Activated B cell treated with CpG ODN at 0.5 μM for 24 hours (primary cell): ENCODE measurements around the gene PRKAR1B. TPM values are rescaled to one million over a fixed set of nuclear protein-coding genes. Genes with fewer than 3 reads are reported as not detected.

ENCODE experiments used
- ATAC-seq: fragments of 200-7000 bp; cut with Tn5 transposase; one replicate; pipeline ENCODE4 v1.10.0; 2021; ENCODE audit warnings: low read depth, mild to moderate bottlenecking, moderate library complexity
- CTCF ChIA-PET: fragments of 350-600 bp; sonication (Branson Sonifier 250); formaldehyde crosslinking; loops from one replicate; lab custom pipeline; 2021; ENCODE audit warnings: antibody characterized with exemption; lab: Charles Lee
- POLR2A ChIA-PET: fragments of 350-600 bp; sonication (Branson Sonifier 250); formaldehyde crosslinking; loops from one replicate; lab custom pipeline; 2021; ENCODE audit warnings: antibody characterized with exemption; lab: Charles Lee
- DNase-seq: peaks from one replicate; pipeline ENCODE4 v3.0.0; 2022
- H3K27ac Mint-ChIP-seq: one replicate; pipeline ENCODE4 v1.8.0; 2020; ENCODE audit warnings: mixed read lengths
- H3K27me3 Mint-ChIP-seq: one replicate; pipeline ENCODE4 v1.8.0; 2021; ENCODE audit warnings: mixed read lengths
- H3K36me3 Mint-ChIP-seq: one replicate; pipeline ENCODE4 v1.8.0; 2021; ENCODE audit warnings: low read depth, mixed read lengths
- H3K4me1 Mint-ChIP-seq: one replicate; pipeline ENCODE4 v1.8.0; 2021; ENCODE audit warnings: mixed read lengths
- H3K4me3 Mint-ChIP-seq: one replicate; pipeline ENCODE4 v1.8.0; 2020; ENCODE audit warnings: mild to moderate bottlenecking, mixed read lengths
- H3K9me3 Mint-ChIP-seq: one replicate; pipeline ENCODE4 v1.8.0; 2020; ENCODE audit warnings: mixed read lengths
- CTCF ChIP-seq: fragments of 200-600 bp; IDR thresholded peaks from one replicate; pipeline ENCODE4 v1.8.0; 2022; ENCODE audit warnings: antibody characterized with exemption, mild to moderate bottlenecking
- intact Hi-C: fragments of 100-400 bp; cut with micrococcal nuclease; formaldehyde crosslinking; loops from one replicate; pipeline ENCODE4 v1.15.1; 2024
- total RNA-seq: library from RNA; stranded (reverse); gene quantifications from 2 replicates; pipeline ENCODE4 v1.2.3, GENCODE V29; 2022

The PRKAR1B gene
- total RNA-seq, 1 donor from 2014 or later, result 17.5 TPM

GRCh38 chr7:635227-635626 is 91.9 kb downstream of the PRKAR1B start:
- DNase-seq (no peak), ATAC-seq (no peak)
- Mint-ChIP-seq H3K9me3 (no peaks in the 10 kb centered on the region), H3K36me3 (no peaks in the 10 kb centered on the region), H3K4me1 (peaks cover 6% of the 10 kb centered on the region), H3K27ac (no peak overlapping the region), H3K4me3 (no peak overlapping the region), H3K27me3 (no peaks in the 10 kb centered on the region)
- CTCF ChIA-PET, result no interaction called here
- TF ChIP-seq CTCF, result no peak
- intact Hi-C loops, result no loop called here
- POLR2A ChIA-PET, result no interaction called here

- ChIA-PET CTCF (no interaction called here), POLR2A (no interaction called here)
- TF ChIP-seq CTCF, result no peak
- no peak for ATAC-seq
- Mint-ChIP-seq H3K4me1 (no peaks in the 10 kb centered on the region), H3K27ac (no peak overlapping the region), H3K4me3 (no peak overlapping the region), H3K36me3 (no peaks in the 10 kb centered on the region), H3K27me3 (no peaks in the 10 kb centered on the region), H3K9me3 (no peaks in the 10 kb centered on the region)
- no peak for DNase-seq
- intact Hi-C loops, result no loop called here
Observed at GRCh38 chr7:633381-634018, 93.6 kb downstream of the PRKAR1B start.

GRCh38 chr7:632831-633210 is 94.3 kb downstream of the PRKAR1B start:
- Mint-ChIP-seq H3K27ac (no peak overlapping the region), H3K27me3 (no peaks in the 10 kb centered on the region), H3K4me3 (no peak overlapping the region), H3K4me1 (no peaks in the 10 kb centered on the region), H3K9me3 (no peaks in the 10 kb centered on the region), H3K36me3 (no peaks in the 10 kb centered on the region)
- ChIA-PET POLR2A (no interaction called here), CTCF (no interaction called here)
- DNase-seq (no peak), ATAC-seq (no peak)
- TF ChIP-seq CTCF, result no peak
- intact Hi-C loops, result no loop called here

- no peaks in the 10 kb centered on the region for H3K9me3 Mint-ChIP-seq
- intact Hi-C loops, result no loop called here
- no peak for TF ChIP-seq CTCF
- H3K4me3 Mint-ChIP-seq, result no peak overlapping the region
- ChIA-PET POLR2A (no interaction called here), CTCF (no interaction called here)
- no peaks in the 10 kb centered on the region for H3K4me1 Mint-ChIP-seq
- peaks cover 1% of the 10 kb centered on the region for H3K36me3 Mint-ChIP-seq
- no peak overlapping the region for H3K27ac Mint-ChIP-seq
- no peak for ATAC-seq
- no peak for DNase-seq
- H3K27me3 Mint-ChIP-seq, result no peaks in the 10 kb centered on the region
Observed at GRCh38 chr7:631964-632830, 94.9 kb downstream of the PRKAR1B start.

- intact Hi-C loops, result no loop called here
- no peaks in the 10 kb centered on the region for H3K9me3 Mint-ChIP-seq
- CTCF ChIA-PET, result no interaction called here
Observed at GRCh38 chr7:631291-631711, 95.8 kb downstream of the PRKAR1B start.

More at GRCh38 chr7:631291-631711, 95.8 kb downstream of the PRKAR1B start:
- TF ChIP-seq CTCF, result no peak
- DNase-seq (no peak), ATAC-seq (no peak)
- no peaks in the 10 kb centered on the region for H3K27me3 Mint-ChIP-seq
- H3K4me3 Mint-ChIP-seq, result no peak overlapping the region
- POLR2A ChIA-PET, result no interaction called here
- H3K36me3 Mint-ChIP-seq, result peaks cover 1% of the 10 kb centered on the region
- H3K27ac Mint-ChIP-seq, result no peak overlapping the region
- H3K4me1 Mint-ChIP-seq, result no peaks in the 10 kb centered on the region
